ENCODE results near the gene ERV3-1. TPM values are rescaled to one million over a fixed set of nuclear protein-coding genes. Genes with fewer than 3 reads are reported as not detected.

ERV3-1 gene
- polyA plus RNA-seq, 1 donor from 2014 or later = 48.5 TPM

DNA sequence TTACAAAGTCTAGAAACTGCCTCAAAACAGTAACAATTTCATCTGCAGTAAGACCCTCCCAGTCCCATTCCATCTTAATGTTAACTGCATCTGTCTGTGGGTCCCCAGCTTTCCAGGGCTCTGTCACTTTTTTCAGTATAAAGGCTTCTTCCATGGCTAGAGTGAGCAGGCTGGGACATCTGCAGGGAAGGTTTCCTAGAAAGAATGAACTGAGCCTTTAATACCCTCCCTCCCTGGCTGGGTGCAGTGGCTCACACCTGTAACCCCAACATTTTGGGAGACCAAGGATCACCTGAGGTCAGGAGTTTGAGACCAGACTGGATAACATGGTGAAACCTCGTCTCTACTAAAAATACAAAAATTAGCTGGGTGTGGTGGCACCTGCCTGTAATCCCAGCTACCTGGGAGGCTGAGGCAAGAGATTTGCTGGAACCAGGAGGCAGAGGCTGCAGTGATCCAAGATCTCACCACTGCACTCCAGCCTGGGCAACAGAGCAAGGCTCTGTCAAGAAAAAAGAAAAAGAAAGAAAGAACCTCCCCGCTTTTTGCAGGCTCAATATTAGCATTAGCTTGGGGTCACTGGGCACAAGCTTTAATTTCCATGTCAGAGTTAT is 3.4 kb downstream of the ERV3-1 start:
- H3K9me3 ChIP-seq (ENCODE audit: low read length) = peaks cover 23% of the 10 kb centered on the region
- no peak for TF ChIP-seq SMC3 (conservative IDR thresholded peaks at IDR 0.05; ENCODE audit: poor library complexity)
- TF ChIP-seq EP300 (conservative IDR thresholded peaks at IDR 0.05; ENCODE audit: poor library complexity, severe bottlenecking) = no peak
- TF ChIP-seq MXI1 (conservative IDR thresholded peaks at IDR 0.05; ENCODE audit: poor library complexity, severe bottlenecking) = no peak
- no peak for TF ChIP-seq POLR2AphosphoS5 (IDR thresholded peaks at IDR 0.05)
- TF ChIP-seq, protein P1, sequence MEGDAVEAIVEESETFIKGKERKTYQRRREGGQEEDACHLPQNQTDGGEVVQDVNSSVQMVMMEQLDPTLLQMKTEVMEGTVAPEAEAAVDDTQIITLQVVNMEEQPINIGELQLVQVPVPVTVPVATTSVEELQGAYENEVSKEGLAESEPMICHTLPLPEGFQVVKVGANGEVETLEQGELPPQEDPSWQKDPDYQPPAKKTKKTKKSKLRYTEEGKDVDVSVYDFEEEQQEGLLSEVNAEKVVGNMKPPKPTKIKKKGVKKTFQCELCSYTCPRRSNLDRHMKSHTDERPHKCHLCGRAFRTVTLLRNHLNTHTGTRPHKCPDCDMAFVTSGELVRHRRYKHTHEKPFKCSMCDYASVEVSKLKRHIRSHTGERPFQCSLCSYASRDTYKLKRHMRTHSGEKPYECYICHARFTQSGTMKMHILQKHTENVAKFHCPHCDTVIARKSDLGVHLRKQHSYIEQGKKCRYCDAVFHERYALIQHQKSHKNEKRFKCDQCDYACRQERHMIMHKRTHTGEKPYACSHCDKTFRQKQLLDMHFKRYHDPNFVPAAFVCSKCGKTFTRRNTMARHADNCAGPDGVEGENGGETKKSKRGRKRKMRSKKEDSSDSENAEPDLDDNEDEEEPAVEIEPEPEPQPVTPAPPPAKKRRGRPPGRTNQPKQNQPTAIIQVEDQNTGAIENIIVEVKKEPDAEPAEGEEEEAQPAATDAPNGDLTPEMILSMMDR (IDR thresholded peaks at IDR 0.05; ENCODE audit: poor library complexity, severe bottlenecking) = no peak
- TF ChIP-seq RAD21 (conservative IDR thresholded peaks at IDR 0.05) = no peak
- TF ChIP-seq, protein P2, sequence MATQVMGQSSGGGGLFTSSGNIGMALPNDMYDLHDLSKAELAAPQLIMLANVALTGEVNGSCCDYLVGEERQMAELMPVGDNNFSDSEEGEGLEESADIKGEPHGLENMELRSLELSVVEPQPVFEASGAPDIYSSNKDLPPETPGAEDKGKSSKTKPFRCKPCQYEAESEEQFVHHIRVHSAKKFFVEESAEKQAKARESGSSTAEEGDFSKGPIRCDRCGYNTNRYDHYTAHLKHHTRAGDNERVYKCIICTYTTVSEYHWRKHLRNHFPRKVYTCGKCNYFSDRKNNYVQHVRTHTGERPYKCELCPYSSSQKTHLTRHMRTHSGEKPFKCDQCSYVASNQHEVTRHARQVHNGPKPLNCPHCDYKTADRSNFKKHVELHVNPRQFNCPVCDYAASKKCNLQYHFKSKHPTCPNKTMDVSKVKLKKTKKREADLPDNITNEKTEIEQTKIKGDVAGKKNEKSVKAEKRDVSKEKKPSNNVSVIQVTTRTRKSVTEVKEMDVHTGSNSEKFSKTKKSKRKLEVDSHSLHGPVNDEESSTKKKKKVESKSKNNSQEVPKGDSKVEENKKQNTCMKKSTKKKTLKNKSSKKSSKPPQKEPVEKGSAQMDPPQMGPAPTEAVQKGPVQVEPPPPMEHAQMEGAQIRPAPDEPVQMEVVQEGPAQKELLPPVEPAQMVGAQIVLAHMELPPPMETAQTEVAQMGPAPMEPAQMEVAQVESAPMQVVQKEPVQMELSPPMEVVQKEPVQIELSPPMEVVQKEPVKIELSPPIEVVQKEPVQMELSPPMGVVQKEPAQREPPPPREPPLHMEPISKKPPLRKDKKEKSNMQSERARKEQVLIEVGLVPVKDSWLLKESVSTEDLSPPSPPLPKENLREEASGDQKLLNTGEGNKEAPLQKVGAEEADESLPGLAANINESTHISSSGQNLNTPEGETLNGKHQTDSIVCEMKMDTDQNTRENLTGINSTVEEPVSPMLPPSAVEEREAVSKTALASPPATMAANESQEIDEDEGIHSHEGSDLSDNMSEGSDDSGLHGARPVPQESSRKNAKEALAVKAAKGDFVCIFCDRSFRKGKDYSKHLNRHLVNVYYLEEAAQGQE (IDR thresholded peaks at IDR 0.05; ENCODE audit: borderline replicate concordance) = no peak
- TF ChIP-seq EZH2 (IDR thresholded peaks at IDR 0.05; ENCODE audit: borderline replicate concordance, insufficient read depth, low read length, poor library complexity, severe bottlenecking) = no peak
- TF ChIP-seq TAF1 (IDR thresholded peaks at IDR 0.05; ENCODE audit: low read depth) = no peak

DNA sequence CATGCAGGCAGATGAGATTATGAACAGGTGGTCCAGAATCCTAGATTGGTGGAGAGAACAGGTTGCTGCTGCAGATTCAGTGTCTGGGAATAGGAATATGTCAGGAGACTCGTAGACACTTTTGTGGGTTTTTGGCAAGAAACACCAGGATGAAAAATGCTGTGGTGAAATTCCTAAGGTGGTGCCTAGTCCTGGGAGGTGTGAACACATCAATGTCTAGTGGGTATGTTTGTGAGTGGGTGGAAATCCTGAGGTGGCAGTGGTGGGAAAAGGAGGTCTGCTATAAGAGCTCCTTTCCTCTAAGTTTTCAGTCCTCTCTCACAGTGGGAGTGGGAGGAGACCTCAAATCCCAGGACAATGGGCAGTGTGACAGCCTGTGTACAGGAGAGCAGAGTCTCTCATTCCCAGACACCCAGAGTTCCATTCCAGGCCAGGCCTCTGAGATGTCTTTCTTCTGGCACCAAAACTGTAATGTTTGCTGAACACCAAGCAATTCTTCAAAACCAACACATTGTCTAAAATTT is 5.1 kb downstream of the ERV3-1 start:
- Histone ChIP-seq H3K36me3 (ENCODE audit: insufficient read depth, low read length) (peaks cover 12% of the 10 kb centered on the region), H3K9me3 (ENCODE audit: low read length) (peaks cover 36% of the 10 kb centered on the region), H4K20me1 (ENCODE audit: insufficient read depth) (no peaks in the 10 kb centered on the region), H3K9me2 (ENCODE audit: insufficient read depth, low read length) (no peaks in the 10 kb centered on the region), H3K4me2 (ENCODE audit: low read length) (no peak overlapping the region), H3K9ac (ENCODE audit: low read length) (no peak overlapping the region), H3K4me3 (ENCODE audit: low read length) (no peak overlapping the region), H3K27ac (ENCODE audit: low read length) (no peak overlapping the region), H3K79me2 (replicated peaks; ENCODE audit: insufficient read depth, low read length) (peaks cover 65% of the 10 kb centered on the region), H2AFZ (ENCODE audit: low read depth, low read length) (no peak overlapping the region), H3F3A (ENCODE audit: insufficient read depth, low read length, poor library complexity, severe bottlenecking) (no peaks in the 10 kb centered on the region), H3K27me3 (ENCODE audit: insufficient read depth, low read depth, low read length) (no peaks in the 10 kb centered on the region)
- TF ChIP-seq, protein P1 (IDR thresholded peaks at IDR 0.05; ENCODE audit: poor library complexity, severe bottlenecking) = no peak
- TF ChIP-seq SMC3 (conservative IDR thresholded peaks at IDR 0.05; ENCODE audit: poor library complexity) = no peak
- TF ChIP-seq MXI1 (conservative IDR thresholded peaks at IDR 0.05; ENCODE audit: poor library complexity, severe bottlenecking) = no peak
- no peak for TF ChIP-seq TAF1 (IDR thresholded peaks at IDR 0.05; ENCODE audit: low read depth)
- TF ChIP-seq, protein P2 (IDR thresholded peaks at IDR 0.05; ENCODE audit: borderline replicate concordance) = no peak
- TF ChIP-seq EP300 (conservative IDR thresholded peaks at IDR 0.05; ENCODE audit: poor library complexity, severe bottlenecking) = no peak
- TF ChIP-seq POLR2AphosphoS5 (IDR thresholded peaks at IDR 0.05) = no peak

More for the DNA sequence above, 3.4 kb downstream of the ERV3-1 start:
- peak overlapping the region; percentile 84 for H3K4me3 ChIP-seq (ENCODE audit: low read length)
- H2AFZ ChIP-seq (ENCODE audit: low read depth, low read length) = no peak overlapping the region
- H3K27me3 ChIP-seq (ENCODE audit: insufficient read depth, low read depth, low read length) = no peaks in the 10 kb centered on the region
- H3K36me3 ChIP-seq (ENCODE audit: insufficient read depth, low read length) = peaks cover 12% of the 10 kb centered on the region
- H3K27ac ChIP-seq (ENCODE audit: low read length) = no peak overlapping the region
- H3K4me2 ChIP-seq (ENCODE audit: low read length) = no peak overlapping the region
- peaks cover 65% of the 10 kb centered on the region for H3K79me2 ChIP-seq (replicated peaks; ENCODE audit: insufficient read depth, low read length)
- H3K9me2 ChIP-seq (ENCODE audit: insufficient read depth, low read length) = no peaks in the 10 kb centered on the region
- H3K9ac ChIP-seq (ENCODE audit: low read length) = no peak overlapping the region
- H3F3A ChIP-seq (ENCODE audit: insufficient read depth, low read length, poor library complexity, severe bottlenecking) = no peaks in the 10 kb centered on the region
- H4K20me1 ChIP-seq (ENCODE audit: insufficient read depth) = no peaks in the 10 kb centered on the region
